HG03460 (cell line): Measurements from ENCODE around the gene MAP2K6.

Experiments used
- ATAC-seq: cut with Tn5 transposase; IDR thresholded peaks from one replicate; pipeline ENCODE4 v1.9.1; 2021; ENCODE audit not compliant: unreplicated experiment

Gene MAP2K6

GRCh38 chr17:69528035-69528434 is 113.5 kb downstream of the MAP2K6 start:
- no peak for ATAC-seq

GRCh38 chr17:69533481-69534234 is 119.2 kb downstream of the MAP2K6 start:
- no peak for ATAC-seq

DNA sequence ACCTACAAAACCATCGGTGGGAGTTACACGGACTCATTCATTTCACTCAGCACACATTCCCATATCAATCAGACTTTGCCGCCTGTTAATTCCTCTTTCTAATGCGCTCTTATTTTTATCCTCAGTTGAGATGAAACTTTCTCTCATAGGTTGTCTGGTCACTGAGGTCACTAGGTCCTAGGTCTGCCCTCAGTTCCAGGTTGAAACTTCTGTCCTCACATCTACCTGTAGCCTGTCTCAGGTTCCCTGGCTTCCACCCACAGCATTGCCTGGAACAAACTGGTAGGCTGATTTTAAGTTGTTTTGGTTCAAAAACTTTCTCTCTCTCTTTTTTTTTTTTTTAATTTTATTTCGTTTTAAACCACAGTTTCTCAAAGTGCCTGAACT is 119.7 kb downstream of the MAP2K6 start:
- no peak for ATAC-seq

DNA sequence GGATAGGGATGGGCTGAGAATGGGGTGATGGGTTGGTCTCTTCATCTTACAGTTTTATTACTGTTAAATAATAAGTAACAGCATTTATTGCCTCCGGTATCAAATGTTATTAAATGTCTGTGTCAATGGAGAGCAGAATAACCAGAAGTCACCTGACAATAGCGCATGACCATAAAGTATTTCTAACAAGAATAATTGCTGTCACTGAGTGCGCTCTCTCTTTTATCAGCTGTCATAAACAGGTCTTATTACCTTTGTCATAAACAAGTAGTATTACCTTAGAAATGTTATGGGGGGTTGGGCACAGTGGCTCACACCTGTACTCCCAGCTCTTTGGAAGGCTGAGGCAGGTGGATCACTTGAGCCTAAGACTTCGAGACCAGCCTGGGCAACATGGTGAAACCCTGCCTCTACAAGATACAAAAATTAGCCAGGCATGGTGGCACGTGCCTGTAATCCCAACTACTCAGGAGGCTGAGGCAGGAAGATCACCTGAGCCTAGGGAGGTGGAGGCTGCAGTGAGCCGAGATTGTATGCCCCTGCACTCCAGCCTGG is 120.6 kb downstream of the MAP2K6 start:
- ATAC-seq, result no peak

GRCh38 chr17:69538795-69539194 is 124.3 kb downstream of the MAP2K6 start:
- ATAC-seq, result no peak

- ATAC-seq, result no peak
Observed at GRCh38 chr17:69539274-69539673, 124.8 kb downstream of the MAP2K6 start.

GRCh38 chr17:69539781-69540319 is 125.4 kb downstream of the MAP2K6 start:
- no peak for ATAC-seq

- no peak for ATAC-seq
Observed at GRCh38 chr17:69540356-69540755, 125.9 kb downstream of the MAP2K6 start.

- ATAC-seq, result no peak
Observed at GRCh38 chr17:69547230-69547629, 132.7 kb downstream of the MAP2K6 start.

GRCh38 chr17:69547947-69548346 is 133.4 kb downstream of the MAP2K6 start:
- ATAC-seq, result no peak

DNA sequence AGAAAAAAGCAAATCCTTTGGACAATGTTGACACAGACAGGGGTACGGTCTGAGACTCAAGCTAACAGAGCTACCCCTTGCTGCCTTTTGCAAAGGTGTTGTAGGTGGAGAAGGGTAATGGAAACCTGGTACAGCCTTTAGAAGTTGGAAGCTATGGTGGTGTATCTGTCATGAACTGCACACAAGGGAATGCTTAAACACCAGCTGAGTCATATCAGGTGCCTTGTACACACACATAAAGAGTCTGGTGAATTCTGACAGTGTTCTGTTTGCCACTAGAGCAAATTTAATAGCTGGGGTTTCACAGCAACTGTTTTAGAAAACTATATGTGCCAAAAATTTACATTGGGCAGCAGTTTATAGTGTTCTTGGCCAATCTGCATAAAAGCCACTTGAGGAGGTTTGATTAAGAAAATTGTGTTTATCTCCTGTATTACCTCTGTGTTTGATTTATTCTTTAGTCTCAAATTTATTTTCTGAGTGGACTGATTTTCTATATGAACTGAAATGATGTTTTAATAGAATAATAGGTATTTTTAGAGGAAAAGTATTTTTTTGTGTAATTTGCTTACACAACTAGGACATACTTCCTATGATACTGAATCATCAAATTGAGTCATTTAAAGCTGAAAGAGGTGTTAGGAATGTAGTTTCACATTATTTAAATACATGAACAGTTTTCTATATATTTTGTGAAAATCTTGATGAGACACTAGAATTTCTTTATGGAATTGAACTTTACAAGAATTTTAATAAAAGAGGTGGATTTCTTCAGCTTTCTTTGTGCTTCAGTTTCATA is 136.9 kb downstream of the MAP2K6 start:
- no peak for ATAC-seq

- no peak for ATAC-seq
Observed at GRCh38 chr17:69552986-69553667, 138.6 kb downstream of the MAP2K6 start.

- no peak for ATAC-seq
Observed at GRCh38 chr17:69555056-69555455, 140.6 kb downstream of the MAP2K6 start.

DNA sequence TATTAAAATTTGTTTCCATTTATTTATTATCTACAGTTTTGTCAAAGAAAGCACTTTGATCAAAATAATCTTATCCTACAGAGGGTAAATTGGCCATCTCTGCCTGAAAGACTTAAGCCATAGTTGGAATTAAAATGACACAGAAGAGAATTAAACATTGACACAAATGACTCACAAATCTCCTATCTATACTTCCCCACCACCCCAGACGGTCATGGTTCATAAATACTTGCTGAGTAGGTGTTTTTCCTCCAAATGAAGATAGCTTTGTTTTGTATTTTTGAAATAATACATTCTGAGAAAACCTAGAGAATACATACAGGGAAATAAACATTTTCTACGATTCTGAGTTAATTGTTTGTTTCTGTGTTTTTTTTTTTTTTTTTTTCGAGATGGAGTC is 142.8 kb downstream of the MAP2K6 start:
- no peak for ATAC-seq

- no peak for ATAC-seq
Observed at GRCh38 chr17:69558796-69559195, 144.3 kb downstream of the MAP2K6 start.

DNA sequence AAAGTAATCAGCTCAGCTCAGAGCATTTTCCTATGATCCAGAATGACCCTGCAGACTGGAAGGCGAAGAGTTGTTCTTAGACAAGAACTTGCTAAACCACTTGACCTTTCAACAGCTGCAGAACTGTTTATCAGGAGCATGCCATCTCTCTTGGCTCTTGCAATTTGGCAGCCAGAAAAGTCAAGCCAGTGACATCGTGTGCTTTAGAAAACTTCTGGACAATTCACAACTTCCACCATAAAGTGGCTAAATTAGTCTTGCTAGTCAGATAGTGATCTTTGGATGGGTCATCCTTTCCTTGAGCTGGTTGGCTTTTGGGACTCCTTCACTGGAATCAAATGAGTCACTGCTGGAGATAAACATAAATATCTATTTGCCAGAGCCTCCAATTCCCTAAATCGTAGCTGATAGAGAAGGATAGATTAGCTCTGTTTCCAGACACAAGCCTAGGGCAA is 146.5 kb downstream of the MAP2K6 start:
- no peak for ATAC-seq

- ATAC-seq, result no peak
Observed at GRCh38 chr17:69561462-69561861, 147.0 kb downstream of the MAP2K6 start.

DNA sequence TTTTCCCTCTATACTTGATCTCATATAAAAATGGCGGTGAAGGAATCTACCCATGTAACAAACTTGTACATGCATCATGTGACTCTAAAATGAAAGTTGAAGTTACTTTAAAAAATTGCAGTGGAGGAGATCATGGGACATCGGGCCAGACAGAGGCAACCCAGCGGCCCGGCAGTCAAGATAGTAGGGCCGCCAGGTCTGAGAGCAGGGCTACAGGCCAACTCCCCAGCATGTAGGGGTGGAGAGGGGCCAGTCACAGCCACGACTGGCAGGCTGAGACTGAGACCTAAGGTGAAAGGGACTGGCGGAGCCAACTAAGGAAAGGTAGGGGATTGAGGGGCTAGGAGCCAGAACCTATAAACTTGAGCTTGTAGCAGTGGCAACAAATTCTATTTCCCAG is 150.9 kb downstream of the MAP2K6 start:
- no peak for ATAC-seq

GRCh38 chr17:69567130-69567529 is 152.6 kb downstream of the MAP2K6 start:
- ATAC-seq, result no peak

GRCh38 chr17:69572747-69573146 is 158.2 kb downstream of the MAP2K6 start:
- no peak for ATAC-seq

DNA sequence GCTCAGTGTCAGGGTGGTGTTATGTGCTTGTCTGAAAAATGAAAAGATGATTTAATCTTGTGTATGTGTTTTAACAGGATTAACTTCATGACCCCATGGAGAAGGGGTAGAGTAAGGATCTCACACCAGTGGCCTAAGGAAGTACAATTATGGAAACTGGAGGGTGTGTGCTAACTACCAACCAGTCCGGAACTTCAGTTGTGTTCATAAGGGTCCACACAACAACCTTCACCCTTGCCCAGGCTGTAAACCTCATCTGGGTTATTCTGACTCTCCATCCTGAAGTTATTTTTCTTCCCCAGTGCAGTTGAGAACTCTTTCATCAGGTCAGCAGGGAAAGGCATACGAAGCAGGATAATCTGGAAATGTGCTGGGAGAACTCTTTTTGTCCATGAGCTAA is 158.9 kb downstream of the MAP2K6 start:
- no peak for ATAC-seq
